Globus pallidus (tissue), 1 donor: ENCODE measurements around the gene OSBPL6.
"Not testable (repeated sequence)": the region's sequence is repeated elsewhere in the genome, so short reads cannot be mapped to it uniquely, and the experiment has no call there.

Source experiments
- DNase-seq: peaks from one replicate; pipeline ENCODE4 v3.0.0-alpha.2; 2015; ENCODE audit warnings: low spot score

Gene OSBPL6

DNA sequence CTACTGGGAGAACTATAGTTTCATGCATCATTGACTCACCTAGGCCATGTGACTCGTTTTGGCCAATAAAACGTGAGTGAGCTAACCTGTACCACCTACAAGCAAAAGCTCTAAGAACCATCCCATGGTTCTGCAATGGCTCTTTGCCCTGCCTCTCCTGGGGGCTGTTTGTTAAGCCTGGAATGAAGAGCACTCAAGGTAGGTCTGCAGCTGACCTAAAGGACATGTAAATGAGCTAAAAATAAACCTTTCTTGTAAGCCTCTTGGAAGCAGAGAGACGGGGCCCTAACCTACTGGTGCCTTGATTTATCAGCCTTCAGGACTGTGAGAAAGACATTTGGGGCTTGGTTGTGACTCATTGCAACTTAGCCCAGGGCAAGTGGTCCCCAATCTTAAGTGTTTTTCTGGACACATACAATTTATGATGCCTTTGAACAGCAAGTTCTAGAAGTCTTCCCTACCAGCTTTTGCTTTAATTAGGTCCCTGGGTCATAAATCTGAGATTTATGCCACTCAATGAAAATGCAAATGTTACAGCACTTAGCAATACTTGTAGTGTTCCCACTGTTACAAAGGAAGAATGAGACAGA is 107.4 kb downstream of the OSBPL6 start:
- DNase-seq: no peak

DNA sequence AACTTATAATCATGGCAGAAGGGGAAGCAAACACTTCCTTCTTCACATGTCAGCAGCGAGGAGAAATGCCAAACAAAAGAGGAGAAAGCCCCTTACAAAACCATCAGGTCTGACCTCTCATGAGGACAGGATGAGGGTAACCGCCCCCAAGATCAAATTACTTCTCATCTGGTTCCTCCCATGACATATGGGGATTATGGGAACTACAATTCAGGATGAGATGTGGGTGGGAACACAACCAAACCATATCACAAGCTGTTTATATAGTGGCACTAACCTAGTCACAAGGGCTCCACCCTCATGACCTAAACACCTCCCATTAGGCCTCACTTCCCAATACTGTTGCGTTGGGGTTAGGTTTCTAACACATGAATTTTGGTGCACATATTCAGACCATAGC is 110.0 kb downstream of the OSBPL6 start:
- DNase-seq: no peak

DNA sequence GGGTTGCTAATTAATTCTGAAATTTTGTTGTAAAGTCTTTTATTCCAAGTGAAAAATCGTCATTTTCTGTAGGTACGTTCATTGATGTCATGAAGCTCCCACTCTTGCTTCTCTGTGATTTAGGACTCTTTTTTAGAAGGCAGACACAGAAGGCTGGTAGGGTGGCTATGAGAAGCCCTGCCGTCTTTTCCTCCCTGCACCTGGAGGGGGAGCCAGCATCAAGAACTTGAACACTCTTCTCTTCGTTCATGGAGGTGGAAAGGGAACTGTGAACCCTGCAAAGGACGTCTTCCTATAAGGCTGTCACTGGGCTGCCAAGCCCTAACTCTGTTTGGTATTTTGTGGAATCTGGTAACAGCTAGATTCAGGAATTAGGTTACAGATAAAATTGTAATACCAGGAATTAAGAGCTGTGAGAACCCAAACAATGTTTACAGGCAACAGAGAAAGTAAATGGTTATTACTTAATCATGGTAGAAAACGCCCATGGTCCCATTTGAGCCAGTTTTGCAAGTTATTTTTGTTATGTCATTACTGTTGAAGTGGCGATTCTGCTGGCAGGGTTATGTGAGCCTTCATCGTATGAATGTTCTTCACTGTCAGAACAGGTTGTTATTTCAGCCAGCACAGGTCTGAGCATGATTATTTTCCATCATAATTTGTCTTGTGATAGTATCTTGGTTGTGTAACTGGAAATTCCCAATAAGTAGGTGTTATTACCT is 112.2 kb downstream of the OSBPL6 start:
- DNase-seq: peak; percentile 19

DNA sequence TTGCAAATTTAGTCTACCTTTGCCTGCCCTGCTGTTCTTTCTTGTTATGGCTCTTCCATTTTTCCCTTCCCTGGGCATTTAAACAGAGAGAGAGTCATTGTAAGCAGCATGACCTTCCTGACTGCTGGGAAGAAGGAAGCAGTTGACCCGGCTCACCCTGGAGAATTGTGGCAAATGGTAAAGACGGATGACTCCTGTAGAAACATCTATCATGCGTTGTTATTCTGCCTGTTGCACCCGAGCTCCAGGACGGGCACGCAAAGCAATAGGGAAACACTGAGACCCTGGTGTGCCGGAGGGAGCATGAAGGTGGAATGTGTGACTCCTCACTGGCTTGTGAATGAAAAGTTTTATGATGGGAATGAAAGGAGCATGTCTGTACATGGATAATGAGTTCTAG is 113.3 kb downstream of the OSBPL6 start:
- DNase-seq: no peak

DNA sequence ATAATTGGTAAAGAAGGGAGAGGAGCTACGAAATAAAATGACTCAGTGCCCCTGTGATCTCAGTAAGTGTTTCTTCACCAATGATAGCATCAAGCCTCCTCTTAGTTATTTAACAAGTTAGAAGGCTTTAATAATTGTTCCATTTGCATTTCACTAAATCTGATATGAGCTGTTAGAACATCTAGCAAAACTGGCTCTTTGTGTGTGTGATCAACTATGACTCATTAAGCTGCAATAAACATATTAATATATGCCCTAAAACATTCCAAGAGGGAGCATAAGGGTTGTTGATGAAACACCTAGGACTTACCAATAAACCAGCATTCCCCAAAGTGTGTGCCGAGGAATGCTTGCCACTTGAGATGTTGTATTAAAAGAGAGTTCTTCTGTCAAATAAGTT is 115.2 kb downstream of the OSBPL6 start:
- DNase-seq: no peak

DNA sequence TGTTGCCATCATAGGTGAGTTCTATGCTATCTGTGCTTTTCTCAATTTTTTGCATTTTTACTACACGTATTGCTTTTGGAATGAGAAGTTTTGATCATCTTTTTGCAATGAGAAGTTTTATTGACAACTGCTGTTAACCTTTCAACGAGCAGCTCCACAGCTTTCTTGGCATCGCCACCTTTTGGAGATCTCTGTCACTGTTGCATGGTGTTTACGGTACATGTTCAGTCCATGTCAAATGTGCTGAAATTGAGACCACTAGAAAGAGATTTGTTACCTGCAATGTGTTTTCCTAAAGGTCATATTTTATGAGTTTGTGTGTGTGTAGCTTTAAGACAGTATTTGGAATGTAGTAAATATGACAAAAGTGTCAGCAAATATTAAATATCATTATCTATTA is 120.8 kb downstream of the OSBPL6 start:
- DNase-seq: no peak

DNA sequence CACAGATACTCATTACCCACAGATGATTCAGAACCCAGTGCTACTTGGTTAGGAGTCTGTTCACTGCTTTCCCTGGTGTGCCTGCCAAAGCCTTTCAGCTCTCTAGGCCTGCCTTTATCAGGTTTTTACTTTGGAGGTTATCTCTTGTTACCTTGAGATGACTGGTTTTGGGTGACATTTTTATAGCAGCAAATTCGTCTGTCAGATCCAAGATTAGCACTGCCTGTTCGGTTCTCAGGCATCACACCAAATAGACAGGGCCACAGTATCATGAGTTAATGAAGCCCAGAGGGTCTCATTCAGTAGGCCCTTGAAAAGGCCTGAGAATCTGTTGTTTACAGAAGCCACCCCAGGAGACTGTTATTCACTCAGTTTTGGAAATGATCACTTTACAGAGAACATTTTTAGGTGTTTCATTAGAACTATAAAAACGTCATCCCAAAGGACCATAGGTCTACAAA is 121.2 kb downstream of the OSBPL6 start:
- DNase-seq: no peak

DNA sequence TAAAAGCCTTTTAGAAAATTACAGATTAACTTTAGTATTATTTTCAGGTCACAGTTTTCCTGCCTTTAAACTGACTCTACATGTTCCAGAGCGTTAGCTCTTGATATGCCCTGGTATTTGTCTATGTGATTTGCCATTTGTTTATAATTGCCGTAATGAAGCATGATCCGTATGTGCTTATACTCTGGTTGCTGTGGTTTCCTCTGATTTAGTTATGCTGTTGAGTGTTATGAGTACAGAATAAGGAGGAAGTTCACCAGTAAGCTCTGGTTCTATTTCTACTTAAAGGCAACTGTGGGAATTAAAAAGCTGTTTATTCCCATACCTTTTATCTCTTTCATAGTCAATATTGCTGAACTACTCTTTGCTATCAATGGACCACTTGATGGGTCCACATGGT is 123.5 kb downstream of the OSBPL6 start:
- DNase-seq: no peak

DNA sequence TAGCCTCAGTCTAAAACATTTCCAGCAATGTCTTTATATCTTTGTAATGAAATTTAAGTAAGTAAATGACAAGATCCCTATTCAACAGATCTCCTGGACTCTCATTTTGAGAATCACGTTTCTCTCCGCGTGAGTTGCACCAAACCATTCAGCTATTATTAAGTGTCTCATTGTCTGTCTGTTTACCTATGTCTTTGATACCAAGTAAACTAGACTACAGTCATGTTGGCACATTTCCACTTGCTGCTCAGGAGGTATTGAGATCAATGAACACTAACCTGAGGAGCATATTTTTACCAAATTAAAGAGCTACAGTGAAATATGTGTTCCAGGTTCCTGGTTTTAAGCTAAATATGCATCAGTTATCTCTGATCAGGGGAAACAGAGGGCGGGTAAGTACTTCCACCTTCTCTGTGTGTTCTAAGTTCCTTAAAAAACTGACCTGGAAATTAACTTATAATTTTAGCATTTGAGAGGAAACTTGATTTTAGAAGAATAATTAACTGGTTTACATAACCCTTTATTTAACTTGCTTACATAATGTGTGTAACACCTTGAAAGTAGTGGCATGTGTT is 125.8 kb downstream of the OSBPL6 start:
- no peak for DNase-seq

DNA sequence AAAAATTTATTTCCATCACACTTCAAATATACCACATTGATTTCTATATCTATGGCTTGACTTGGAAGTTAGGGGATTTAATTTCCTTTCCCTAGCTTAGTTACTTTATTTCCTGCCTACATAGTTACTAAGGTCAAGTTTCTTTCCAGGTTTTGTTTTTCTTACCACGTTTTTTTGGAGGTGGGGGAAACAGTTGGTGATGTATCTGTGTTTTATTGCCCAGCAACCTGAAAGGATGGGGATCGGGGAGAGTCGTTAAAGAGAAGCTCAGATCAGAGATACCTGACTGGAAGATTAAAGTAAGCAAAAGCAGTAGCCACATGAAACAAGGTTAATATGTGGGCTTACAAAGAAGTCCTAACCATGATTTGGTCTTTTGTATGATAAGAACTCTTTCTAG is 127.8 kb downstream of the OSBPL6 start:
- DNase-seq: no peak

DNA sequence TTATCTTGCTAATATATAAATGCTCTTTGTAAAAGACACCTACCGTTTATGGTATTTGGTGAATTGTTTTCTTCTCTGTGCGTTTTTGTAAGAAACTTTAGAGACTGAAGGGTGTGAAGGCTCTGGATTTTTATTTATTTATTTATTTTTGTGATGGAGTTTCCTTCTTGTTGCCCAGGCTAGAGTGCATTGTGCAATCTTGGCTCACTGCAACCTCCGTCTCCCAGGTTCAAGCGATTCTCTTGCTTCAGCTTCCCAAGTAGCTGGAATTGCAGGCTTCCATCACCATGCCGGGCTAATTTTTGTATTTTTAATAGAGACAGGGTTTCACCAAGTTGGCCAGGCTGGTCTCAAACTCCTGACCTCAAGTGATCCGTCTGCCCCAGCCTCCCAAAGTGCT is 129.0 kb downstream of the OSBPL6 start:
- not testable (repeated sequence) for DNase-seq

DNA sequence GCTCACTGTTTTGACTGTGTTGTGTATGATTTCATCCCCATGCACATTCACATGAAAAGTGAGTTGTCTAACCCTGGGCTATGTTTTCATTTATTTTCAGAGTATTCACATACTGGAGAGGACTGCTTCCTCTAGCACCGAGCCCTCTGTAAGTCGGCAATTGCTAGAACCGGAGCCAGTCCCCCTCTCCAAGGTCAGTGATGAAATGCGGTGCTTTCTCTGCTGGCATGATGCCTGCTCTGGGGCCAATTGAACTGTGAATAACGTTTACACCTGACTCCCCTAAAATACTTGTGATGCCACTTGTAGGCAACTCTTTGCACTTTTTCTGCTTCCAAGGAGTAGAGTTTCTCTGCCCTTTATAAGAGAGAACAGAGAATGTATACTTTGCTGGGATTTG is 129.8 kb downstream of the OSBPL6 start:
- DNase-seq: no peak

DNA sequence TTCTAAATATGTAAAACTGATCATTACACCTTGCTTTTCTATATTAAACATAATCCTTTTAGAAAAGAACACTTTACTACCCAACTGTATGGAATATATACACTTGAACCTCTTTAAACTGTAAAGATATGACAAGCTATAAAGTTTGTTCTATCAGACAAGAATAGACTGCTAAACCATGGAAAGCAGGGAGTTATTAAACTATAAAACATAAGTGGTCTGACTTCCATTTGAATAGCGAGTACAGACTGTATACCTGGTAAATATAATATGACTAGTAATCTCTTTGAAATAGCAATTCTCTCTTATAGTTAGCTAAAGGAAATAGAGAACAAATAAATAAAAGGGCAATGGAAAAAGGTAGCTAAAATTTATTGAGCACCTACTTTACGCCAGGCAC is 131.0 kb downstream of the OSBPL6 start:
- no peak for DNase-seq

DNA sequence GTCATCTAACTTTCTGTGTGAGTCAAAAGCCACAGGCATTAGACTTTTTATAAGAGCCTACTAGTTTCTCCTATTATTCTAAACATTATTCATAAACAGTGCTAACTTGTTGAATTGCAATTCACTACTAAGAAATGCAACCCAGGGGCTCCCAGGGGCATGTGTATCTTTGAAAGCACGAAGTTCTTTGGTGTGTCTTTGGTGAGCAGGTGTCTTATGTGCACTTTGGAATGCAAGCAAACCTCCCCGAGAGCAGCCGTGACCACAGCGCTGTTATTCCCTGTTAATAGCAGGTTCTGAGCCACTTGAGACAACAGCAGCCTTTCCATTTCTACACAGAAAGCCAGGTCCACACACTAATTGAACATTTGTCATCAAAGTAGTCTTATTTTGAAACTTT is 133.2 kb downstream of the OSBPL6 start:
- DNase-seq: no peak

DNA sequence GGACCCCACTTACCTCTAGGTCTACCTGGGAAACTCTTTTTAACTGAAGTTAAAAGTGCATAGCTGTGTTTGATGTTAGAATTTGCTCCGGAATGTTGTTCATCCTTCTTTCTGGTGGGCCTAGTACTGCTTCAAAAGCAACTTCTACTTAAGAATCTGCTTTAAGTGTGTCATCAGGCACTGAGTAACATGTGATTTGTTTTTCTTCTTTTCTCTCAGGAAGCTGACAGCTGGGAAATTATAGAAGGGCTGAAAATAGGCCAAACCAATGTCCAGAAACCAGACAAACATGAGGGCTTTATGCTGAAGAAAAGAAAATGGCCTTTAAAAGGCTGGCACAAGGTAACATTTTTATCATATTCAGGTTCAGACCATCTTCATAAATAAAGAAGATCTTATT is 133.7 kb downstream of the OSBPL6 start:
- peak; percentile 38 for DNase-seq

DNA sequence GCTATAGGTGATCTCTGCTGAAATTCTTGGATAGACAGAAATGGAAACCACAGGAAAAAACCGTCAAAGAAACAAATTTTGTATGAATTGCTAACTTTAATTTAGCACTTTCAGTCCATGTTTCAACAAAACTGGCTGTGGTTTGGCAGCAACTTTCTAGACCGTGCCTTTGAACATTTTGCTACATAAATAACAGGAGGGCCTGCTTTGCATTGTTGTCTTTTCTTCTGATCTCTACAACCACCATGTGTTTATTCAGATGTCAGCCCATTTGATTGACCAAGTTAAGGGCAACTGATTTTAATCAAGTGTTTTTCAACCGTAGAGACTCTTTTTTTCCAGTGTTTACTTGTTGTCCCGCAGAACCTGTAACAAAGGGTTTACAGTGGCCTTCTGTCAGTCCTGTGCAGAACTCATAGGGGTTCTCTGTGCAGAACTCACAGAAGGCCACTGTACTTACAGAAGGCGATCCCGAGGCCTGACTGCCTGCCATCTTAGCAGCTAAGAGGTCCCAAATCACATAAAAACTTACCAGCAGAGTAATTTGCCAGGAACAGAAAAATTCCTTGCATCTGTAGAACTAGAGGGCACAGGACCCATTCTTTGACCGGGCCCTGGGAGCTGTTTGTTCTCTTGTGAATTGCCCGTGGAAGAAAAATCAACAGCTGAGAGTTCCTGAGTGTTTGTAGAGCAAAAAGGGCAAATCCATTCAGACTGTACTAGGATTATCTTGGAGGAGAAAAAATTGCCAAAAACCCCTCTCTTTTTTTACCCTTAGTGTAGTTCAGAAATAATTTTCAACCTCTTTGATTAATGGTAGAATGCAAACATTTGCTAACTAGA is 136.1 kb downstream of the OSBPL6 start:
- DNase-seq: no peak

DNA sequence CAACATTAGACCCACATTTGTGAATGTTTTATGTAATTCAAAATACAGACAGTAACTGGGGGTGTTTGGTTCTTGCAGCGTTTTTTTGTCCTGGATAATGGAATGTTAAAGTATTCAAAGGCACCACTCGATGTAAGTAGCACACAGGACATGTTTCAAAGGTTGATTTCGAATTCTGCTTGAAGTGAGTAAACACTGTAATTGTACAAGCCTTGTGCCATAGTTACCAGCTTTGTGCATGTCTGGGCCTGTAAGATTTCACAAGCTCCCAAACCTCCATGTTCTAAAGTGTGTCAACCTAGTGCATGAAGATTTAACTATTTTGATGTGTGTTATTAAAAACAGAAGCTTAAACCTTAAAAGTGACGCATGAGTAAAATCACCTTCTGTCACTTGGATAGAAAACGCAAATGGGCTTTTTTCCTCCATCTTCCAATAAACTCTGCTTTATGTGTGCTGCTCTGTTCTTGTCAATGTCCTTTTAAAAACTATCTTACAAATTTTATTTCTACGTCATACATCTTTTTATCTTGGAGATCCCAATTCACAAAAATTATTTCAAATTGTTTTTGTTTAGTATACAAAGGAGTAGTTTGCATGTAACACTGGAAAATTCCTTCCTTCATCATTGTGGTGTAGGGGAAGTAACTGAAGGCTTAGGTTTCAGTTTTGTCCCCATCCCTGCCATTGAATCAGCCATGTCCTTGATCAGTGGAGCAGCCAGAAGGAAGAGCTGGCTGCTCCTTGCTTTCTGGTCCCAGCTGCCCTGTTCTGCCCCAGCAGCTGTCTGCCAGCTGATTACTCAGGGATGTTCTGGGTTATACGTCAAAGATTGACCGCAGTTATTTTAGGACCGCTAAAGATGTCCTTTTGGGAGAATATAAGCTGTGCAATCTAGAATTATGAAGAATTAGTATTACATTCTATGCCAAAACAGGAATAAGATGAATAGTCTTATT is 137.4 kb downstream of the OSBPL6 start:
- no peak for DNase-seq

DNA sequence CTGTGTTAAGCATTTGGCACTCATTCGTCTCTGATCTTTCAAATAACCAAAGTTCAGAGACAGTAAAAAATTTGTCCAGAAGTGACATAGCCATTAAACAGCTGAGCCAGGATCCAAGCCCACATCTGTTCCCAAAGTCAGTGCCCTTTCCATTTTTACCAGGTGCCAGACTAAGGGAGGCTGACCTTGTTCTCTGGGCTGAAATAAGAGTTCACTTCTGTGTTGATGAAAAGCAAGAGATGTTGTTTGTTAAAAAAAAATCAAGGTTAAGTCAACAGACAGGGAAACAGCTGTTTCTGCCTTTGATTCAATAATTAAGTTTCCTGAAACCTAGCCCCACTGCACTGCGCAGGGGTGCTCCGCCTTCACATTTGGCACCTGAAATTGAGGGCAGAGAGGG is 139.5 kb downstream of the OSBPL6 start:
- no peak for DNase-seq

DNA sequence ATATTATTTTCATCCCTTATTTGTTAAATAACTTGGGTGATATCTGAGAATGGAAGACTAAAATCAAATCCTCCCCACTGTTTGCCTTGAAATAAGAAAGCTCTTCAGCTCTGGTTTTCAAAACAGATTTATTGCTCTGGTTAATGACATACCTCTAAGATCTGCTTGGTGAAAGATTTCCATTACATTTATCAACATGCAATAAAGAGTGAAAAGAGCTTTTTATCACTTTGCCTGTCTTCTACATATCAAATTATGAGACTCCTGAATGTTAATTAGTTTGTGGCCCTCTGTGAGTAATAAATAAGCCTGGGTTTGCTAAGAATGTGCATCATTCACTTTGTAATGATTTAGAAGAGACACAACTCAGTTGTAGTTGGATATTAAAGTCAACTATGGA is 140.9 kb downstream of the OSBPL6 start:
- DNase-seq: no peak

DNA sequence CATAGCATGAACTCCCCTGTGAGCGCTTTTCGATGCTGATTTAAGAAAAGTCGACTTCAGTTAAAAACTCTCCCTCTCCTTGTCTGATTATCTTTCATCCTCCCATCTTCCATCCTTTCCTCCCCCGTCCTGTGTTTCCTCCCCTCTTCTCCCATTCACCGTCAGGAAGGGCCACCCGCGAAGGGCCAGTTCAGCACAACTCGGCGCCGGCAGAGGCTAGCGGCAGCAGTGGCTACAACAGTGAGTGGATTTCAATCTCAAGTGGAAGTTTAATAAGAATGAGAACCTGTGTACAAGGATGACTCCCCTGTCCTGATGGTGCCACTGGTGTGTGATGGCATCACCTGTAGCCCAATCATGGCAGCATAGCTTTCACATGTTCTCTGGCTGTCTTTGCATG is 149.8 kb downstream of the OSBPL6 start:
- DNase-seq: no peak

DNA sequence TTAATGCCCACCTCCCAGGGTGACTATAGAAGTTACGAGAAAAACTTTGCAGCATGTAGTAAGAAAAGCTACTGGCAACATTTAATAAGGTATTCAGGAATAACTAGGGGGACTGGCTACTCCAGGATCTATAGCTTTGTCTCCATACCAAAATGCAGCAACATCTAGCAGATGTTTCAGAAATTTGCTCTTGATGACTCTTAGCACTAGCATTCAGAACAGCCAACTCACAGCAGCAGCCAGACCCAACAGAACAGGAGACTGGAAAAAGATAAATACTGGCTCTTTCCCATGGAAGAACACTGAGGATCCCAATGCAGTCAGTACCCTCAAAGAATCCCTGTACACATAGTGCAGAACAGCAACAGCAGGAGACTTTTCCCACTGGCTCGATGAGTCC is 151.6 kb downstream of the OSBPL6 start:
- DNase-seq: no peak

DNA sequence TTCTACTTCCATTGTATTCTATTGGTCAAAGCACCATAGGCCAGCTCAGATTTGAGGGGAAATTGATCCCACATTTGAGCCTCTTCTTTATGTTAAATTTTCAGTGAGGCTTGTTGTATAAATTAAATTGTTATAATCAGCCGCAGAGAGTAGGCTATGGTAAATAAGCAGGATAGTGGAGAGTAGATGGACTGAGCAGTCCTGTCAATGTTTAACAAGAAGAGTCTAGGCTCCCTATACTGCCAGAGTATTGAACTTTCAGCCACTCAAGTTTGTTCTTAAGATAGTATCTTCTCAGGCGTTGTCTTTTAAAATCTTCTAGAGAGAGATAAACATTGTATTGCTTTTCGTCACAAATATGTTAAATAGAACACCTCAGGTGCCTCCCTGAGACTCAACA is 155.7 kb downstream of the OSBPL6 start:
- DNase-seq: no peak
